Activated CD4-positive, CD25-positive, alpha-beta regulatory T cell treated with anti-CD3 and anti-CD28 coated beads, Interleukin-2, amount 50 U/mL, for 24 hours (primary cell): ENCODE measurements around the gene DISC1.
"Not testable (repeated sequence)": the region's sequence is repeated elsewhere in the genome, so short reads cannot be mapped to it uniquely, and the experiment has no call there.

Experiments used
- ATAC-seq, 2 donors: fragments of 150-1000 bp; cut with Tn5 transposase; one replicate each; pipeline ENCODE4 v1.10.0; 2021; ENCODE audit warnings: mild to moderate bottlenecking in 1 of 2, moderate library complexity in 1 of 2

Gene DISC1

GRCh38 chr1:231779081-231779480 is 152.5 kb downstream of the DISC1 start:
- ATAC-seq, result no peak

- ATAC-seq, result no peak
These were observed 155.3 kb downstream of the DISC1 start for GRCh38 chr1:231781892-231782291.

- ATAC-seq, result not testable (repeated sequence)
These were observed 158.5 kb downstream of the DISC1 start for GRCh38 chr1:231785073-231785472.

- no peak for ATAC-seq
These were observed 159.5 kb downstream of the DISC1 start for GRCh38 chr1:231786126-231786525.

GRCh38 chr1:231792634-231793033 is 166.0 kb downstream of the DISC1 start:
- no peak for ATAC-seq

GRCh38 chr1:231793893-231794292 is 167.3 kb downstream of the DISC1 start:
- no peak for ATAC-seq

- no peak for ATAC-seq
These were observed 169.6 kb downstream of the DISC1 start for GRCh38 chr1:231796141-231796540.

GRCh38 chr1:231799363-231799986 is 172.9 kb downstream of the DISC1 start:
- no peak for ATAC-seq

GRCh38 chr1:231800108-231800507 is 173.5 kb downstream of the DISC1 start:
- no peak for ATAC-seq

GRCh38 chr1:231801042-231801585 is 174.5 kb downstream of the DISC1 start:
- ATAC-seq, result no peak

- ATAC-seq, result no peak
These were observed 176.8 kb downstream of the DISC1 start for GRCh38 chr1:231803353-231803752.

GRCh38 chr1:231806623-231807495 is 180.3 kb downstream of the DISC1 start:
- peak in 1 of 2 donors; percentile 60 for ATAC-seq

GRCh38 chr1:231807541-231807940 is 181.0 kb downstream of the DISC1 start:
- ATAC-seq, result no peak

GRCh38 chr1:231808116-231808515 is 181.5 kb downstream of the DISC1 start:
- ATAC-seq, result no peak

- ATAC-seq, result no peak
These were observed 182.4 kb downstream of the DISC1 start for GRCh38 chr1:231808990-231809389.

- no peak for ATAC-seq
These were observed 183.8 kb downstream of the DISC1 start for GRCh38 chr1:231810415-231810814.

GRCh38 chr1:231814021-231814420 is 187.4 kb downstream of the DISC1 start:
- ATAC-seq, result no peak

- ATAC-seq, result no peak
These were observed 187.9 kb downstream of the DISC1 start for GRCh38 chr1:231814521-231814920.

GRCh38 chr1:231817801-231818200 is 191.2 kb downstream of the DISC1 start:
- ATAC-seq, result no peak

GRCh38 chr1:231818337-231818736 is 191.7 kb downstream of the DISC1 start:
- no peak for ATAC-seq

- ATAC-seq, result no peak
These were observed 194.7 kb downstream of the DISC1 start for GRCh38 chr1:231821281-231821680.

GRCh38 chr1:231822041-231822440 is 195.5 kb downstream of the DISC1 start:
- no peak for ATAC-seq

GRCh38 chr1:231826566-231826965 is 200.0 kb downstream of the DISC1 start:
- no peak for ATAC-seq
